K562 (cell line): ENCODE data around the gene PRKCSH. TPM values are rescaled to one million over a fixed set of nuclear protein-coding genes. Genes with fewer than 3 reads are reported as not detected.

Source experiments
- CREB1 ChIP-seq, 2 experiments: sonication (generic) in 1 of 2; formaldehyde crosslinking in 1 of 2; IDR thresholded peaks; 2 replicates each; pipeline versions ENCODE4 v1.6.1 to v1.8.0; 2012 to 2022; ENCODE audit warnings: inconsistent platforms in 1 of 2, mild to moderate bottlenecking in 1 of 2, missing genetic modification reagents in 1 of 2, moderate library complexity in 1 of 2
- CREM ChIP-seq: IDR thresholded peaks from 2 replicates; pipeline ENCODE4 v1.6.1; 2014; ENCODE audit warnings: antibody characterized with exemption, low read depth
- ETS2 ChIP-seq: IDR thresholded peaks from 2 replicates; pipeline ENCODE4 v1.6.1; 2016; ENCODE audit warnings: borderline replicate concordance, missing genetic modification characterization, mild to moderate bottlenecking, moderate library complexity, missing compliant biosample characterization; ENCODE audit not compliant: poor library complexity, severe bottlenecking
- HDGF ChIP-seq: fragments of 450-650 bp; IDR thresholded peaks from 2 replicates; pipeline ENCODE4 v1.6.1; 2016
- MCM7 ChIP-seq, 2 experiments: fragments of 450-650 bp; IDR thresholded peaks; 2 replicates each; pipeline ENCODE4 v1.6.1; 2016 to 2018
- NBN ChIP-seq: fragments of 450-650 bp; IDR thresholded peaks from 2 replicates; pipeline ENCODE4 v1.6.1; 2016; ENCODE audit warnings: low read depth, mild to moderate bottlenecking
- NFYB ChIP-seq: IDR thresholded peaks from 2 replicates; pipeline ENCODE4 v1.6.1; 2011; ENCODE audit warnings: mild to moderate bottlenecking, moderate library complexity; ENCODE audit not compliant: insufficient read length; ENCODE audit errors: extremely low read depth
- PRDM10 ChIP-seq: fragments of 450-650 bp; IDR thresholded peaks from 2 replicates; pipeline ENCODE4 v1.6.1; 2018; ENCODE audit not compliant: partially characterized antibody
- TCF7L2 ChIP-seq: fragments of 150-350 bp; IDR thresholded peaks from 2 replicates; pipeline ENCODE4 v1.6.1; 2016; ENCODE audit warnings: low read depth, mild to moderate bottlenecking, low read length, moderate library complexity
- TRIM25 ChIP-seq: fragments of 450-650 bp; IDR thresholded peaks from 2 replicates; pipeline ENCODE4 v1.7.0; 2016; ENCODE audit warnings: borderline replicate concordance
- TSHZ1 ChIP-seq: fragments of 250-450 bp; sonication (Bioruptor Pico); IDR thresholded peaks from 2 replicates; pipeline ENCODE4 v1.4.0; 2020; ENCODE audit warnings: mild to moderate bottlenecking, moderate library complexity
- U2AF1 ChIP-seq: fragments of 200-400 bp; formaldehyde crosslinking; optimal IDR thresholded peaks from 2 replicates; pipeline ENCODE3; 2017; ENCODE audit warnings: mild to moderate bottlenecking, low read depth, low read length, moderate library complexity
- ZNF133 ChIP-seq: fragments of 250-450 bp; sonication (Bioruptor Pico); IDR thresholded peaks from 2 replicates; pipeline ENCODE4 v1.4.0; 2020; ENCODE audit warnings: mild to moderate bottlenecking
- ZNF224 ChIP-seq: sonication (generic); formaldehyde crosslinking; IDR thresholded peaks from 2 replicates; pipeline ENCODE4 v1.8.0; 2022; ENCODE audit warnings: mild to moderate bottlenecking, missing genetic modification reagents
- ZNF436 ChIP-seq: fragments of 250-450, 450-650 bp; sonication (Bioruptor Pico); formaldehyde crosslinking; IDR thresholded peaks from 2 replicates; pipeline ENCODE4 v1.7.0; 2020; ENCODE audit warnings: mild to moderate bottlenecking
- ZSCAN29 ChIP-seq: fragments of 450-650 bp; IDR thresholded peaks from 2 replicates; pipeline ENCODE4 v1.6.1; 2017
- polyA plus RNA-seq, 8 experiments: library from polyadenylated mRNA; depleted of rRNA in 4 of 8; stranded (reverse) in 5 of 8; unstranded in 3 of 8; fragments of >200 nt; fragmentation: Nextera tagmentation in 2 of 8; fragmentation: Illumina TruSeq in 1 of 8; extraction: Ambion mirVana in 2 of 8; extraction: Trizol in 1 of 8; gene quantifications; 2 replicates each; pipeline versions ENCODE4 v1.2.1 to v1.2.3, GENCODE V29; 2011 to 2014; ENCODE audit warnings: inconsistent platforms in 1 of 8, missing spikeins in 1 of 8
- total RNA-seq, 7 experiments: library from RNA; depleted of rRNA in 6 of 7; stranded (reverse); fragments of >200 nt in 6 of 7; fragmentation: Illumina TruSeq in 2 of 7; extraction: Trizol in 2 of 7; gene quantifications; 2 replicates each; pipeline versions ENCODE4 v1.2.1 to v1.2.3, GENCODE V29; 2011 to 2021; ENCODE audit warnings: low replicate concordance in 1 of 7
- TF ChIP-seq, protein P1 (sequence below): fragments of 450-650 bp; IDR thresholded peaks from 2 replicates; pipeline ENCODE4 v1.6.1; 2016; ENCODE audit warnings: borderline replicate concordance

PRKCSH gene
- total and polyA plus RNA-seq, 9 of the 15 experiments (the other 6 are each of a cell fraction or from before 2014, with no cell fraction given) = 2.3 to 297 (median 48.1) TPM

- TF ChIP-seq U2AF1 (no peak), NBN (peak; percentile 71; the same call in 1 of the 2 replicates), CREB1 (IDR thresholded peaks at IDR 0.05) (peak; percentile 89), CREB1 (CRISPR knock-in tag; IDR thresholded peaks at IDR 0.05) (peak; percentile 93), PRDM10 (peak; percentile 66), NFYB (peak; percentile 91), MCM7 (IDR thresholded peaks at IDR 0.05) (no peak), ZNF133 (CRISPR knock-in tag) (no peak), TRIM25 (0 out of 2 replicates have a peak, but pooled peaks have one; percentile 58), ZNF224 (CRISPR knock-in tag) (no peak), CREM (peak; percentile 97), HDGF (no peak), TSHZ1 (CRISPR knock-in tag) (no peak), ETS2 (tag) (no peak), ZSCAN29 (no peak), ZNF436 (CRISPR knock-in tag) (no peak), TCF7L2 (no peak)
- TF ChIP-seq, protein P1, sequence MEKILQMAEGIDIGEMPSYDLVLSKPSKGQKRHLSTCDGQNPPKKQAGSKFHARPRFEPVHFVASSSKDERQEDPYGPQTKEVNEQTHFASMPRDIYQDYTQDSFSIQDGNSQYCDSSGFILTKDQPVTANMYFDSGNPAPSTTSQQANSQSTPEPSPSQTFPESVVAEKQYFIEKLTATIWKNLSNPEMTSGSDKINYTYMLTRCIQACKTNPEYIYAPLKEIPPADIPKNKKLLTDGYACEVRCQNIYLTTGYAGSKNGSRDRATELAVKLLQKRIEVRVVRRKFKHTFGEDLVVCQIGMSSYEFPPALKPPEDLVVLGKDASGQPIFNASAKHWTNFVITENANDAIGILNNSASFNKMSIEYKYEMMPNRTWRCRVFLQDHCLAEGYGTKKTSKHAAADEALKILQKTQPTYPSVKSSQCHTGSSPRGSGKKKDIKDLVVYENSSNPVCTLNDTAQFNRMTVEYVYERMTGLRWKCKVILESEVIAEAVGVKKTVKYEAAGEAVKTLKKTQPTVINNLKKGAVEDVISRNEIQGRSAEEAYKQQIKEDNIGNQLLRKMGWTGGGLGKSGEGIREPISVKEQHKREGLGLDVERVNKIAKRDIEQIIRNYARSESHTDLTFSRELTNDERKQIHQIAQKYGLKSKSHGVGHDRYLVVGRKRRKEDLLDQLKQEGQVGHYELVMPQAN = peak; percentile 72; the same call in 1 of the 2 replicates
These were observed at the start of gene PRKCSH, which contains the start of gene ODAD3 (continued) for GRCh38 chr19:11435057-11435832.
